Smooth muscle cell (in vitro differentiated cells): ENCODE results near the gene GALNT2. TPM values are rescaled to one million over a fixed set of nuclear protein-coding genes. Genes with fewer than 3 reads are reported as not detected.

Source experiments
- DNase-seq: peaks from one replicate; lab custom pipeline; 2025; ENCODE audit not compliant: unreplicated experiment; lab: John Stamatoyannopoulos, UW
- H2AFZ ChIP-seq: fragments of 200-600 bp; sonication (generic); 2 replicates; pipeline ENCODE4 v1.6.0; 2016; ENCODE audit warnings: antibody characterized with exemption, low read depth, mild to moderate bottlenecking
- H3F3A ChIP-seq: fragments of 200-600 bp; sonication (generic); 2 replicates; pipeline ENCODE4 v1.6.0; 2017; ENCODE audit warnings: antibody characterized with exemption, low read depth
- H3K27ac ChIP-seq: fragments of 200-600 bp; sonication (generic); 2 replicates; pipeline ENCODE4 v1.5.1; 2016; ENCODE audit warnings: low read depth, mild to moderate bottlenecking
- H3K27me3 ChIP-seq: fragments of 200-600 bp; sonication (generic); 2 replicates; pipeline ENCODE4 v1.6.1; 2016; ENCODE audit warnings: low read depth, mild to moderate bottlenecking
- H3K36me3 ChIP-seq: fragments of 200-600 bp; sonication (generic); 2 replicates; pipeline ENCODE4 v1.5.1; 2016; ENCODE audit warnings: low read depth
- H3K4me1 ChIP-seq: fragments of 200-600 bp; sonication (generic); 2 replicates; pipeline ENCODE4 v1.5.1; 2016; ENCODE audit warnings: low read depth
- H3K4me2 ChIP-seq: fragments of 200-600 bp; sonication (generic); 2 replicates; pipeline ENCODE4 v1.6.0; 2016; ENCODE audit warnings: mild to moderate bottlenecking
- H3K4me3 ChIP-seq: fragments of 200-600 bp; sonication (generic); 2 replicates; pipeline ENCODE4 v1.5.1; 2016; ENCODE audit warnings: mild to moderate bottlenecking
- H3K79me2 ChIP-seq: fragments of 200-600 bp; sonication (generic); 2 replicates; pipeline ENCODE4 v1.6.0; 2016; ENCODE audit warnings: low read depth, mild to moderate bottlenecking
- H3K9ac ChIP-seq: fragments of 200-600 bp; sonication (generic); 2 replicates; pipeline ENCODE4 v1.6.0; 2016; ENCODE audit warnings: low read depth
- H3K9me3 ChIP-seq: fragments of 200-600 bp; sonication (generic); replicated peaks from 2 replicates; pipeline ENCODE4 v1.5.1; 2016; ENCODE audit warnings: low read depth
- H4K20me1 ChIP-seq: fragments of 200-600 bp; sonication (generic); 2 replicates; pipeline ENCODE4 v1.6.0; 2016; ENCODE audit warnings: low read depth
- CTCF ChIP-seq: fragments of 200-600 bp; sonication (generic); IDR thresholded peaks from 2 replicates; pipeline ENCODE4 v1.5.1; 2017; ENCODE audit warnings: borderline replicate concordance, mild to moderate bottlenecking, antibody characterized with exemption; ENCODE audit not compliant: insufficient read depth, poor library complexity, severe bottlenecking
- WGBS: methylation state at CpG from one replicate; pipeline ENCODE4 v1.1.7; 2016; ENCODE audit warnings: low lambda C conversion rate; 5-methylcytosine and 5-hydroxymethylcytosine counted together
- polyA plus RNA-seq: library from polyadenylated mRNA; unstranded; fragments of >200 nt; fragmentation: Nextera tagmentation; extraction: Ambion mirVana; gene quantifications from 2 replicates; pipeline ENCODE4 v1.2.1, GENCODE V29; 2016
- total RNA-seq: library from RNA; depleted of rRNA; stranded (reverse); fragments of >200 nt; gene quantifications from 2 replicates; pipeline ENCODE4 v1.2.3, GENCODE V29; 2014

The GALNT2 gene
- total and polyA plus RNA-seq, 2 experiments from 2014 or later: 76.4 to 152 TPM

GRCh38 chr1:230029244-230029941, 37.6 kb upstream of the GALNT2 start:
- Histone ChIP-seq H2AFZ (no peak overlapping the region), H3K4me3 (no peak overlapping the region), H3K27me3 (no peaks in the 10 kb centered on the region), H3K79me2 (no peaks in the 10 kb centered on the region), H3K27ac (no peak overlapping the region), H3K4me2 (no peak overlapping the region), H3K36me3 (no peaks in the 10 kb centered on the region), H3K4me1 (no peaks in the 10 kb centered on the region), H4K20me1 (no peaks in the 10 kb centered on the region), H3F3A (no peaks in the 10 kb centered on the region), H3K9me3 (no peaks in the 10 kb centered on the region), H3K9ac (no peak overlapping the region)
- 80% methylated on average over 14 of the region's 14 CpGs for WGBS
- DNase-seq: no peak
- no peak for TF ChIP-seq CTCF

GRCh38 chr1:230030122-230030821, 36.8 kb upstream of the GALNT2 start:
- H3K79me2 ChIP-seq: no peaks in the 10 kb centered on the region
- no peaks in the 10 kb centered on the region for H3K27me3 ChIP-seq
- no peaks in the 10 kb centered on the region for H3K36me3 ChIP-seq
- no peak for DNase-seq
- H3K4me3 ChIP-seq: no peak overlapping the region
- no peak overlapping the region for H3K27ac ChIP-seq
- no peak overlapping the region for H3K9ac ChIP-seq
- no peak overlapping the region for H3K4me2 ChIP-seq
- H3K4me1 ChIP-seq: no peaks in the 10 kb centered on the region
- 90% methylated on average over 2 of the region's 2 CpGs for WGBS
- H2AFZ ChIP-seq: no peak overlapping the region
- TF ChIP-seq CTCF: no peak
- H3F3A ChIP-seq: no peaks in the 10 kb centered on the region
- no peaks in the 10 kb centered on the region for H3K9me3 ChIP-seq
- H4K20me1 ChIP-seq: no peaks in the 10 kb centered on the region

- H3K9me3 ChIP-seq: no peaks in the 10 kb centered on the region
- no peak overlapping the region for H3K4me3 ChIP-seq
- no peak overlapping the region for H3K9ac ChIP-seq
- H3K27ac ChIP-seq: no peak overlapping the region
- H3K4me1 ChIP-seq: no peaks in the 10 kb centered on the region
- no peak for TF ChIP-seq CTCF
- H3K36me3 ChIP-seq: no peaks in the 10 kb centered on the region
- DNase-seq: no peak
- no peaks in the 10 kb centered on the region for H4K20me1 ChIP-seq
- no peaks in the 10 kb centered on the region for H3F3A ChIP-seq
- H3K4me2 ChIP-seq: no peak overlapping the region
- H3K27me3 ChIP-seq: no peaks in the 10 kb centered on the region
- H3K79me2 ChIP-seq: no peaks in the 10 kb centered on the region
- WGBS: 61% methylated on average over 3 of the region's 3 CpGs
- no peak overlapping the region for H2AFZ ChIP-seq
These were observed 35.9 kb upstream of the GALNT2 start for GRCh38 chr1:230031131-230031530.
